Lower leg skin (tissue), 3 donors: ENCODE results near the gene KRT9.

Experiments used
- CTCF ChIP-seq, 3 donors: fragments of 450-650 bp; IDR thresholded peaks; one replicate each; pipeline ENCODE4 v1.5.1; 2016; ENCODE audit warnings: antibody characterized with exemption in 3 of 3, mild to moderate bottlenecking in 3 of 3, moderate library complexity in 2 of 3
- POLR2A ChIP-seq, 2 donors: fragments of 450-650 bp; IDR thresholded peaks; one replicate each; pipeline ENCODE4 v1.6.1; 2016 to 2017; ENCODE audit warnings: antibody characterized with exemption in 2 of 2, mild to moderate bottlenecking in 1 of 2, moderate library complexity in 1 of 2

GRCh38 chr17:41538565-41538991 lies 33.3 kb downstream of the KRT9 start:
- TF ChIP-seq POLR2A (IDR thresholded peaks at IDR 0.05) (no peak), CTCF (IDR thresholded peaks at IDR 0.05) (no peak)
